Thoracic aorta (tissue), 2 donors: ENCODE data around the gene ASMT. TPM values are rescaled to one million over a fixed set of nuclear protein-coding genes. Genes with fewer than 3 reads are reported as not detected.

Experiments used
- ATAC-seq: fragments of 150-250 bp; one replicate; pipeline ENCODE4 v1.8.0; 2017; ENCODE audit warnings: low read depth; ENCODE audit not compliant: insufficient number of reproducible peaks, low FRiP score
- DNase-seq: peaks from one replicate; pipeline ENCODE4 v3.0.0-alpha.2; 2020; ENCODE audit warnings: low spot score
- H3K27ac ChIP-seq, 2 donors: fragments of 200-600 bp; sonication (generic); 1 replicate in 1 of 2; 2 replicates in 1 of 2; pipeline ENCODE4 v1.5.1; 2016; ENCODE audit warnings: mild to moderate bottlenecking in 2 of 2, moderate library complexity in 2 of 2
- H3K27me3 ChIP-seq: fragments of 200-600 bp; sonication (generic); replicated peaks from 2 replicates; pipeline ENCODE4 v1.6.0; 2016; ENCODE audit warnings: mild to moderate bottlenecking; ENCODE audit not compliant: insufficient read depth
- H3K36me3 ChIP-seq: fragments of 200-600 bp; sonication (generic); one replicate; pipeline ENCODE4 v1.5.1; 2016
- H3K4me1 ChIP-seq, 2 donors: fragments of 200-600 bp; sonication (generic); 1 replicate in 1 of 2; 2 replicates in 1 of 2; pipeline versions ENCODE4 v1.5.1 to v1.6.0; 2016; ENCODE audit warnings: low read depth in 2 of 2, mild to moderate bottlenecking in 1 of 2; ENCODE audit not compliant: control insufficient read depth in 1 of 2
- H3K4me3 ChIP-seq: fragments of 200-600 bp; sonication (generic); 2 replicates; pipeline ENCODE4 v1.5.1; 2016; ENCODE audit warnings: mild to moderate bottlenecking
- H3K9me3 ChIP-seq: fragments of 200-600 bp; sonication (generic); 2 replicates; pipeline ENCODE4 v1.5.1; 2016
- total RNA-seq, 2 donors: library from RNA; depleted of rRNA; stranded (reverse); fragments of >200 nt; gene quantifications; one replicate each; pipeline versions ENCODE4 v1.1.0 to v1.2.3, GENCODE V29; 2016
- TF ChIP-seq, protein P1 (sequence below): fragments of 200-600 bp; sonication (generic); IDR thresholded peaks from one replicate; pipeline ENCODE4 v1.5.1; 2019; ENCODE audit warnings: antibody characterized with exemption

ASMT gene
- total RNA-seq, 2 donors from 2014 or later: not detected

- TF ChIP-seq, protein P1, sequence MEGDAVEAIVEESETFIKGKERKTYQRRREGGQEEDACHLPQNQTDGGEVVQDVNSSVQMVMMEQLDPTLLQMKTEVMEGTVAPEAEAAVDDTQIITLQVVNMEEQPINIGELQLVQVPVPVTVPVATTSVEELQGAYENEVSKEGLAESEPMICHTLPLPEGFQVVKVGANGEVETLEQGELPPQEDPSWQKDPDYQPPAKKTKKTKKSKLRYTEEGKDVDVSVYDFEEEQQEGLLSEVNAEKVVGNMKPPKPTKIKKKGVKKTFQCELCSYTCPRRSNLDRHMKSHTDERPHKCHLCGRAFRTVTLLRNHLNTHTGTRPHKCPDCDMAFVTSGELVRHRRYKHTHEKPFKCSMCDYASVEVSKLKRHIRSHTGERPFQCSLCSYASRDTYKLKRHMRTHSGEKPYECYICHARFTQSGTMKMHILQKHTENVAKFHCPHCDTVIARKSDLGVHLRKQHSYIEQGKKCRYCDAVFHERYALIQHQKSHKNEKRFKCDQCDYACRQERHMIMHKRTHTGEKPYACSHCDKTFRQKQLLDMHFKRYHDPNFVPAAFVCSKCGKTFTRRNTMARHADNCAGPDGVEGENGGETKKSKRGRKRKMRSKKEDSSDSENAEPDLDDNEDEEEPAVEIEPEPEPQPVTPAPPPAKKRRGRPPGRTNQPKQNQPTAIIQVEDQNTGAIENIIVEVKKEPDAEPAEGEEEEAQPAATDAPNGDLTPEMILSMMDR: no peak
- DNase-seq (no peak), ATAC-seq (no peak)
- Histone ChIP-seq H3K4me3 (no peak overlapping the region), H3K27me3 (no peaks in the 10 kb centered on the region), H3K27ac (no peak overlapping the region), H3K9me3 (no peaks in the 10 kb centered on the region), H3K36me3 (peaks cover 60% of the 10 kb centered on the region), H3K4me1 (no peaks in the 10 kb centered on the region)
Observed at GRCh38 chrX:1601051-1601767, 13.7 kb upstream of the ASMT start.

DNA sequence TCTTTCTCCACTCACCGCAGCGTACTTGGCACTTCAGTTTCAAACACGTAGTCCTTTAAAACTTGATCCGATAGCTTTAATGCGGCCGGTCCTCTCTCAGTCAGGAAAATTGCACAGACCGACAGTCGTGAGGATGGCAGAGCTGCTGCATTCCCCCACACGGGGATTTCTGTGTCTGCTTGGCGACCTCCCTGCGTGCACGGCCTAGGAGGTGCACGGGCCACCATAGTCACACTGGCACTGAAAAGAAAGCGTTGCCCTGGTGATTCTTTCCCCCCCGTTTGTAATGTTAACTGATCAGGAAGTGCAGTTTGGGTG is 13.1 kb upstream of the ASMT start:
- DNase-seq: no peak
- no peak for ATAC-seq
- Histone ChIP-seq H3K4me1 (no peaks in the 10 kb centered on the region), H3K4me3 (no peak overlapping the region), H3K36me3 (peaks cover 59% of the 10 kb centered on the region), H3K27ac (no peak overlapping the region), H3K27me3 (no peaks in the 10 kb centered on the region), H3K9me3 (no peaks in the 10 kb centered on the region)
- TF ChIP-seq, protein P1: no peak

DNA sequence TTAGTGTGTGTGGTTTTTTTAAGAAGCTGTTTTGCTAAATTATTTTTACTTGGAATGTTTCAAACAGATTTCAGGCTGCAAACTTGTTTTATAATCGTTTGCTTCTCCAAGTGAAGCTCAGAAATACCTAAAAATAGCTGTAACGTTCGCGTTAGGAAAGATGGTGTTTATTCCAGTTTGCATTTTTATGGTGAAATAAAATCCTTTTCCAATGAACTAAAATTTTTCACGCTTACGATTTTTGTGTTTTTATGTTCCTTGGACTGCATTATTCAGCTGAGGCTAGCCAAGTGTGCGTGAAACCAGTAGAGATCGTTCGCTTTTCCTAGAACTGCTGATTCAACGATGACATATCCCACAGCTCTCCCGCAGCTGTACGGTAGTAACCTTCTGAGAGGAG is 12.6 kb upstream of the ASMT start:
- no peak for DNase-seq
- H3K36me3 ChIP-seq: peaks cover 54% of the 10 kb centered on the region

DNA sequence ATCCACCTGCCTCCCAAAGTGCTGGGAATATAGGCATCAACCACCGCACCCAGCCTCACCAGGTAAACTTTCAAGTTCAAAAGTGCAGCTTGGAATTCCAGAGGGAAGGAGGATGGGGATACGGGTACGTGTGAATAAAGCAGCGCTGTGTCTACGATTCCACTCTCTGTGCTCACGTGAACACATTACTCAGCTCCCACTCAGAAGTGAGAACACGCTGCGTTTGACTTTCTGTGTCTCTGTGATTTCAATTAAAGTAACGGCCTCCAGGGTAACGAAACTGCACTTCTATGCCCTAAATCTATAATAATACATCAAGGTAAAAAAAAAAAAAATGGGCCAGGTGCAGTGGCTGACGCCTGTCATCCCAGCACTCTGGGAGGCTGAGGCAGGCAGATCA is 8.4 kb upstream of the ASMT start:
- no peak for ATAC-seq

More for the DNA sequence above, 12.6 kb upstream of the ASMT start:
- H3K9me3 ChIP-seq: no peaks in the 10 kb centered on the region
- H3K27ac ChIP-seq: no peak overlapping the region
- H3K27me3 ChIP-seq: no peaks in the 10 kb centered on the region
- TF ChIP-seq, protein P1: no peak
- no peak for ATAC-seq
- H3K4me3 ChIP-seq: no peak overlapping the region
- H3K4me1 ChIP-seq: no peaks in the 10 kb centered on the region

DNA sequence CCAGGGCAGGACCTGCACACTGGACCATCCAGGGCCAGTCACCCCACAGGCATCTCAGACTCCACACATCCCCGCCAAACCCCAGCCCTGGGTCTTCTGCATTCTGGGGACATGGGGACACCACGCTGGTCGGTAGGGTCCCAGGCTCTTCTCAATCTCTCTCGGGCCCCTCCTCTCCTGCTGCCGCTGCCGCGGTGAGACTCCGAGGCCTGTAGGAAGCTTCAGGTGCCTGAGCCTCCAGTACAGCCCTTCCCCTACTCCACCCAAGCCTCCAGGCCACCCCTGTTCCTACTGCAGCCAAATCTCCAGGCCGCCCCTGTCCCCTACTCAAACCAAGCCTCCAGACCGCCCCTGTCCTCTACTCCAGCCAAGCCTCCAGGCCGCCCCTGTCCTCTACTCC is 5.5 kb upstream of the ASMT start:
- no peak for DNase-seq

More for the DNA sequence above, 8.4 kb upstream of the ASMT start:
- Histone ChIP-seq H3K4me3 (no peak overlapping the region), H3K9me3 (no peaks in the 10 kb centered on the region), H3K36me3 (peaks cover 12% of the 10 kb centered on the region), H3K27ac (no peak overlapping the region), H3K27me3 (no peaks in the 10 kb centered on the region), H3K4me1 (no peaks in the 10 kb centered on the region)
- TF ChIP-seq, protein P1: no peak
- DNase-seq: no peak

More for the DNA sequence above, 5.5 kb upstream of the ASMT start:
- no peak for ATAC-seq
- H3K27ac ChIP-seq: no peak overlapping the region
- no peak overlapping the region for H3K4me3 ChIP-seq
- no peaks in the 10 kb centered on the region for H3K4me1 ChIP-seq
- H3K36me3 ChIP-seq: no peaks in the 10 kb centered on the region
- H3K9me3 ChIP-seq: no peaks in the 10 kb centered on the region
- H3K27me3 ChIP-seq: no peaks in the 10 kb centered on the region
- TF ChIP-seq, protein P1: no peak
